Thyroid gland (tissue), 4 donors: ENCODE data around the gene PHACTR4. TPM values are rescaled to one million over a fixed set of nuclear protein-coding genes. Genes with fewer than 3 reads are reported as not detected.
A peak's percentile ranks its signal among the peaks of the same experiment; 100 is the strongest.
"Not testable (repeated sequence)": the region's sequence is repeated elsewhere in the genome, so short reads cannot be mapped to it uniquely, and the experiment has no call there.

ENCODE experiments used
- DNase-seq, 2 donors: peaks; one replicate each; pipeline ENCODE4 v3.0.0-alpha.2; 2019
- H3K27ac ChIP-seq, 3 donors: fragments of 200-600 bp; sonication (generic); 1 replicate in 2 of 3; 2 replicates in 1 of 3; pipeline ENCODE4 v1.5.1; 2016 to 2019; ENCODE audit warnings: mild to moderate bottlenecking in 1 of 3, moderate library complexity in 1 of 3
- H3K27me3 ChIP-seq: fragments of 200-600 bp; sonication (generic); one replicate; pipeline ENCODE4 v1.5.1; 2019
- H3K36me3 ChIP-seq, 2 donors: fragments of 200-600 bp; sonication (generic); one replicate each; pipeline ENCODE4 v1.5.1; 2016 to 2019
- H3K4me1 ChIP-seq, 2 donors: fragments of 200-600 bp; sonication (generic); one replicate each; pipeline ENCODE4 v1.5.1; 2017 to 2019
- H3K4me3 ChIP-seq, 3 donors: fragments of 200-600 bp; sonication (generic); replicated peaks in 1 of 3; 1 replicate in 2 of 3; 2 replicates in 1 of 3; pipeline ENCODE4 v1.5.1; 2016; ENCODE audit warnings: mild to moderate bottlenecking in 1 of 3
- H3K9me3 ChIP-seq: fragments of 200-600 bp; sonication (generic); one replicate; pipeline ENCODE4 v1.5.1; 2017
- POLR2A ChIP-seq, 2 donors: fragments of 450-650 bp; IDR thresholded peaks; one replicate each; pipeline ENCODE4 v1.6.1; 2017; ENCODE audit warnings: antibody characterized with exemption in 2 of 2, mild to moderate bottlenecking in 2 of 2, moderate library complexity in 1 of 2
- WGBS, 2 donors: methylation state at CpG; one replicate each; pipeline ENCODE4 v1.1.5; 2017; 5-methylcytosine and 5-hydroxymethylcytosine counted together
- intact Hi-C: fragments of 100-400 bp; cut with DNase I; formaldehyde crosslinking; loops from one replicate; pipeline ENCODE4 v1.15.1; 2023
- total RNA-seq, 4 donors: library from RNA; depleted of rRNA; stranded (reverse); fragments of >200 nt; gene quantifications; one replicate each; pipeline ENCODE4 v1.2.3, GENCODE V29; 2016
- TF ChIP-seq, protein P1 (sequence below), 6 experiments: fragments of 200-600 bp in 3 of 6; fragments of 450-650 bp in 3 of 6; sonication (generic) in 3 of 6; IDR thresholded peaks; one replicate each; pipeline ENCODE4 v1.5.1; 2016 to 2019; ENCODE audit warnings: antibody characterized with exemption in 6 of 6, mild to moderate bottlenecking in 2 of 6, inconsistent platforms in 1 of 6, moderate library complexity in 1 of 6

PHACTR4 gene
- total RNA-seq, 4 donors from 2014 or later, result 25.9 to 31.2 (median 27.8) TPM

DNA sequence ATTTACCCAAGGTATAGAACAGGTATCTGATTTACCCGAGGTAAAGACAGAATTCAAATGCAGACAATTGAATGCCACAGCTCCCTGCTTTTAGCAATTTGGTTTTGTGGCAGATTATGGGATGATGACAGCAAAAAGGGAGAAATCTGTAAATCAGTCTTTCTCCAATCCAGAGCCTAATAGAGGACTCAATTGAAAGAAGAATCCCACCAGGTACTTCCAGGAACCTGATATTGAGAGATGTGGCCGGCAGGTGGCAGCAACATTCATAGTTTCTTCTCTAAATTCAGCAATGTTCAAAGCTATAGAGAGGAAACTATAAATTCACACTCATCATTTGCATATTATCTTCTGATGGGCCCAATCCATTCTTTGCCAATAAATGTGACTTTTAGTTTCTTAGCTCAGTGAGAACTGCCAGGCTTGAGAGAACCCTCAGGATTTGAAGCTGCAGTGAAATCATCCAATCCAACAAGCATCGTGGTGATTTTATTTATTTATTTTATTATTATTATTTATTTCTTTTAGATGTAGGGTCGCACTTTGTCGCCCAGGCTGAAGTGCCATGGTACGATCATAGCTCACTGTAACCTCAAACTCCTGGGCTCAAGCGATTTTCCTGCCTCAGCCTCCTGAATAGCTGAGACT is 9.8 kb upstream of the PHACTR4 start:
- WGBS, 2 donors, result 44 to 46% methylated on average over 7 of the region's 7 CpGs
- DNase-seq, result peak; percentile 80 to 83
- H3K4me1 ChIP-seq, result no peaks in the 10 kb centered on the region
- no peaks in the 10 kb centered on the region for H3K27me3 ChIP-seq
- TF ChIP-seq, protein P1, sequence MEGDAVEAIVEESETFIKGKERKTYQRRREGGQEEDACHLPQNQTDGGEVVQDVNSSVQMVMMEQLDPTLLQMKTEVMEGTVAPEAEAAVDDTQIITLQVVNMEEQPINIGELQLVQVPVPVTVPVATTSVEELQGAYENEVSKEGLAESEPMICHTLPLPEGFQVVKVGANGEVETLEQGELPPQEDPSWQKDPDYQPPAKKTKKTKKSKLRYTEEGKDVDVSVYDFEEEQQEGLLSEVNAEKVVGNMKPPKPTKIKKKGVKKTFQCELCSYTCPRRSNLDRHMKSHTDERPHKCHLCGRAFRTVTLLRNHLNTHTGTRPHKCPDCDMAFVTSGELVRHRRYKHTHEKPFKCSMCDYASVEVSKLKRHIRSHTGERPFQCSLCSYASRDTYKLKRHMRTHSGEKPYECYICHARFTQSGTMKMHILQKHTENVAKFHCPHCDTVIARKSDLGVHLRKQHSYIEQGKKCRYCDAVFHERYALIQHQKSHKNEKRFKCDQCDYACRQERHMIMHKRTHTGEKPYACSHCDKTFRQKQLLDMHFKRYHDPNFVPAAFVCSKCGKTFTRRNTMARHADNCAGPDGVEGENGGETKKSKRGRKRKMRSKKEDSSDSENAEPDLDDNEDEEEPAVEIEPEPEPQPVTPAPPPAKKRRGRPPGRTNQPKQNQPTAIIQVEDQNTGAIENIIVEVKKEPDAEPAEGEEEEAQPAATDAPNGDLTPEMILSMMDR (IDR thresholded peaks at IDR 0.05), result peak in 5 of 6 experiments; percentile 44 to 69 (median 64)
- TF ChIP-seq POLR2A (IDR thresholded peaks at IDR 0.05), result no peak
- H3K27ac ChIP-seq, result no peak overlapping the region
- intact Hi-C loops, result loop anchor here (5.0 to 10.0 kb wide), 2 partner anchors 243 to 515 kb away; no protein-coding TSS in a partner anchor
- no peaks in the 10 kb centered on the region for H3K9me3 ChIP-seq
- no peak overlapping the region for H3K4me3 ChIP-seq
- no peaks in the 10 kb centered on the region for H3K36me3 ChIP-seq

DNA sequence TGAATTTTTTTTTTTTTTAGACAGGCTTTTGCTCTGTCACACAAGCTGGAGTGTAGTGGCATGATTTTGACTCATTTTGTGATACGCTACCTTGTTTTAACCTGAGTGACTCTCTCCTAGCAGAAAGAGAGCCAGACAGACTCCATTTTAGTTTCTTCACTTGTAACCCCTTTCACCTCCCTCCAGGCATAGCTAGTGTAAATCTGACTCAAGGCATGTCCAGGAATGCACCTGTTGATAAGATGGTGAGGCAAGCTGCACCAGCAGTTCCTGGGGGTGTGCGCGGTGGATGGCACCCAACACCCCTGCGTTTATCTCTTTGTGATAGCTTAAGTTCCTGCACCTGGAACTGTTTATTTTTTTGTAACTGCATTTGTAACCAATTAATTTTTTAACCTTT is 4.7 kb upstream of the PHACTR4 start:
- no peak overlapping the region for H3K4me3 ChIP-seq
- WGBS, 2 donors, result 71 to 89% methylated on average over 4 of the region's 4 CpGs
- H3K9me3 ChIP-seq, result no peaks in the 10 kb centered on the region
- H3K27ac ChIP-seq, result no peak overlapping the region
- DNase-seq, result no peak
- H3K27me3 ChIP-seq, result no peaks in the 10 kb centered on the region
- intact Hi-C loops, result no loop called here
- no peaks in the 10 kb centered on the region for H3K36me3 ChIP-seq
- no peaks in the 10 kb centered on the region for H3K4me1 ChIP-seq
- TF ChIP-seq, protein P1 (IDR thresholded peaks at IDR 0.05), result no peak
- TF ChIP-seq POLR2A (IDR thresholded peaks at IDR 0.05), result no peak

DNA sequence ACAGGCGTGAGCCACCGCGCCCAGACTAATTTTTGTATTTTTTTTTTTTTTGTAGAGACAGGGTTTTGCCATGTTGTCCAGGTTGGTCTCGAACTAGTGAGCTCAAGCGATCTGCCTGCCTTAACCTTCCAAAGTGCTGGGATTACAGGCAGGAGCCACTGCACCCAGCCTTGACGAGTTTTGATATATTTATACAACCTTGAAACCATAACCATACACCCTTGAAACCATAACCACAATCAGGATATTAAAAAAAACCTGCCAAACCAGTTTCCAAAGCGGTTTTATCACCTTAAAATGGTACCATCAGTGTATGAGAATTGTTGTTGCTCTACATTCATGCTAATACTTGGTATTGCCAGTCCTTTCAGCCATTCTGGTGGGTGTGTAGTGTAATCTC is 3.7 kb upstream of the PHACTR4 start:
- TF ChIP-seq POLR2A (IDR thresholded peaks at IDR 0.05), result no peak
- TF ChIP-seq, protein P1 (IDR thresholded peaks at IDR 0.05), result no peak
- 80 to 90% methylated on average over 7 of the region's 7 CpGs for WGBS, 2 donors
- intact Hi-C loops, result no loop called here
- DNase-seq, result no peak
- H3K4me1 ChIP-seq, result peaks cover 3 to 6% of the 10 kb centered on the region in 2 donors
- H3K27me3 ChIP-seq, result no peaks in the 10 kb centered on the region
- no peak overlapping the region for H3K27ac ChIP-seq
- no peaks in the 10 kb centered on the region for H3K9me3 ChIP-seq
- no peaks in the 10 kb centered on the region for H3K36me3 ChIP-seq
- no peak overlapping the region for H3K4me3 ChIP-seq

DNA sequence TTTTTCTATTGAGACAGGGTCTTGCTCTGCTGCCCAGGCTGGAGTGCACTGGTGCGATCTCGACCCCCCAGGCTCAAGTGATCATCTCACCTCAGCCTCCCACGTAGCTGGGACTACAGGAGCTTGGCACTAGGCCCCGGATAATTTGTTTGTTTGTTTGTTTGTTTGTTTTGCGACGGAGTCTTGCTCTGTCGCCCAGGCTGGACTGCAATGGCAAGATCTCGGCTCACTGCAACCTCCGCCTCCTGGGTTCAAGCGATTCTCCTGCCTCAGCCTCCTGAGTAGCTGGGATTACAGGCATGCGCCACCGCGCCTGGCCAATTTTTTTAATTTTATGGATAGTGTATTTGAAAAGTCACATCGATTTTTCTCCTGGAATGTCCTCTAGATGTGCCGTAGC is 932 bp upstream of the PHACTR4 start:
- H3K4me3 ChIP-seq, DNase-seq, H3K9me3 ChIP-seq, H3K27me3 ChIP-seq, intact Hi-C loops, H3K27ac ChIP-seq, H3K36me3 ChIP-seq: not testable (repeated sequence)
- WGBS, 2 donors, result 99% methylated on average over 15 of the region's 15 CpGs
- peaks cover 10% of the 10 kb centered on the region in 2 donors for H3K4me1 ChIP-seq

DNA sequence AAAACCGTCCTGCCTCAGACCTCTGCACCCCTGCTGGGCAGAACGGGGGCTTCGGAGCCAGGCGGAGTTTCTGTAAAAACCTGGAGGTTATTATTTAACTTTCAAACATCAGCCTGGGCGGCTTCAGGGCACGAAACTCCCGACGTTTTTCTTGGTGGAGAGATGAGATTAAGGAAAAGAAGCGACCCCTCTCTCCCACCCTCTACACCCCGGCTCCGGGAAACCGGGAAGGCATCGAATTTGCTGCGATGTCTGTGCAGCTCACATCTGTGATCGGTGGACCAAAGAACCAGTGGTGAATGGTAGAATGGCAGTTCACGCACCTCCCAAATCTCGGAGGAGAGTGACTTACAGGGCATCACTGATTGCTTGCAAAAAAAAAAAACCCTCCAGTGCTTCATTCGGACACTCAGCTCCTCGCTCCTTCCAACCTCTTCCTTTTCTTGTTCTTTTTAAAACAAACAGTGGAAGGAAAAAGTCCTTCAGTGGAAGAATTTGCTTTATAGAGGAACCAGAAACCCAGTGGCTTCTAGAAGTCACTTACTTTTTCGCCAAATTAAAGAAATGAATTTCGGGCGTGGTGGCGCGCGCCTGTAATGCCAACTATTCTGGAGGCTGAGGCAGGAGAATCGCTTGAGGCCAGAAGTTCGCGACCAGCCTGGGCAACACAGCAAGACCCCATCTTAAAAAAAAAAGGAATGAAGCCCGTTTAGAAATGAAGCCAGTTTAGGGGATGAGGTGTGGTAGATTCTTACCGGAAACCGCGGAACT is 884 bp downstream of the PHACTR4 start:
- DNase-seq, result peak; percentile 5 to 12

More for the DNA sequence above, 884 bp downstream of the PHACTR4 start:
- peak overlapping the region; percentile 65 to 93 (median 86) for H3K27ac ChIP-seq
- no peaks in the 10 kb centered on the region for H3K9me3 ChIP-seq
- intact Hi-C loops, result no loop called here
- TF ChIP-seq POLR2A (IDR thresholded peaks at IDR 0.05), result no peak
- TF ChIP-seq, protein P1 (IDR thresholded peaks at IDR 0.05), result peak in 2 of 6 experiments; percentile 25 to 28
- H3K4me3 ChIP-seq, result peak overlapping the region; percentile 18 to 84 (median 52)
- 33 to 40% methylated on average over 28 to 32 of the region's 32 CpGs for WGBS, 2 donors
- no peaks in the 10 kb centered on the region for H3K27me3 ChIP-seq
- H3K4me1 ChIP-seq, result peaks cover 10% of the 10 kb centered on the region in 2 donors
- H3K36me3 ChIP-seq, result no peaks in the 10 kb centered on the region
